HepG2 (cell line): ENCODE results near the gene DNAJC28. TPM values are rescaled to one million over a fixed set of nuclear protein-coding genes. Genes with fewer than 3 reads are reported as not detected.

Source experiments
- ARNT2 ChIP-seq: sonication (generic); formaldehyde crosslinking; IDR thresholded peaks from 2 replicates; pipeline ENCODE4 v1.8.0; 2022; ENCODE audit warnings: mild to moderate bottlenecking, low read depth, missing genetic modification reagents, moderate library complexity
- BRD4 ChIP-seq: sonication (generic); formaldehyde crosslinking; IDR thresholded peaks from 2 replicates; pipeline ENCODE4 v1.4.0; 2020; ENCODE audit warnings: missing genetic modification reagents
- ELF1 ChIP-seq: sonication (generic); formaldehyde crosslinking; IDR thresholded peaks from 2 replicates; pipeline ENCODE4 v1.4.0; 2020; ENCODE audit warnings: missing genetic modification reagents
- ELF3 ChIP-seq: IDR thresholded peaks from 2 replicates; pipeline ENCODE4 v1.6.1; 2016; ENCODE audit warnings: missing genetic modification reagents, missing compliant biosample characterization
- FLYWCH1 ChIP-seq: sonication (generic); formaldehyde crosslinking; IDR thresholded peaks from 2 replicates; pipeline ENCODE4 v1.8.1; 2023; ENCODE audit warnings: mild to moderate bottlenecking, missing genetic modification reagents
- FOXP4 ChIP-seq: sonication (generic); formaldehyde crosslinking; IDR thresholded peaks from 2 replicates; pipeline ENCODE4 v1.4.0; 2020; ENCODE audit warnings: missing genetic modification reagents
- FUBP1 ChIP-seq: sonication (generic); formaldehyde crosslinking; IDR thresholded peaks from 2 replicates; pipeline ENCODE4 v1.5.1; 2020; ENCODE audit warnings: missing genetic modification reagents, mild to moderate bottlenecking, borderline replicate concordance
- JDP2 ChIP-seq: sonication (generic); formaldehyde crosslinking; IDR thresholded peaks from 2 replicates; pipeline ENCODE4 v1.8.1; 2022; ENCODE audit warnings: missing genetic modification reagents, borderline replicate concordance
- MTA1 ChIP-seq: sonication (generic); formaldehyde crosslinking; IDR thresholded peaks from 2 replicates; pipeline ENCODE4 v1.4.0; 2020; ENCODE audit warnings: missing genetic modification reagents, mild to moderate bottlenecking, borderline replicate concordance
- NCOA2 ChIP-seq: sonication (generic); formaldehyde crosslinking; IDR thresholded peaks from 2 replicates; pipeline ENCODE4 v1.8.0; 2022; ENCODE audit warnings: inconsistent platforms
- NCOR1 ChIP-seq: fragments of 200-600 bp; sonication (generic); IDR thresholded peaks from 2 replicates; pipeline ENCODE4 v1.7.0; 2017; ENCODE audit warnings: antibody characterized with exemption, low read length, borderline replicate concordance
- PAF1 ChIP-seq: IDR thresholded peaks from 2 replicates; pipeline ENCODE4 v1.6.1; 2016; ENCODE audit warnings: missing genetic modification reagents, missing compliant biosample characterization
- PHF5A ChIP-seq: IDR thresholded peaks from one replicate; pipeline ENCODE4 v1.6.1; 2018; ENCODE audit warnings: low read depth, missing genetic modification reagents; ENCODE audit not compliant: unreplicated experiment
- RFX1 ChIP-seq: fragments of 450-650 bp; IDR thresholded peaks from 2 replicates; pipeline ENCODE4 v1.6.1; 2017
- RXRB ChIP-seq: IDR thresholded peaks from 2 replicates; pipeline ENCODE4 v1.6.1; 2016; ENCODE audit warnings: borderline replicate concordance, missing genetic modification reagents, missing compliant biosample characterization
- SRSF4 ChIP-seq: fragments of 200-400 bp; formaldehyde crosslinking; IDR thresholded peaks from one replicate; pipeline ENCODE4 v1.6.1; 2018; ENCODE audit warnings: mild to moderate bottlenecking, low read depth, low read length, moderate library complexity; ENCODE audit not compliant: poor library complexity, severe bottlenecking
- ZBTB7B ChIP-seq: sonication (generic); formaldehyde crosslinking; IDR thresholded peaks from 2 replicates; pipeline ENCODE4 v1.4.0; 2020; ENCODE audit warnings: missing genetic modification reagents
- ZC3H13 ChIP-seq: sonication (generic); formaldehyde crosslinking; IDR thresholded peaks from 2 replicates; pipeline ENCODE4 v1.8.1; 2023; ENCODE audit warnings: mild to moderate bottlenecking, missing genetic modification reagents, moderate library complexity
- ZNF329 ChIP-seq: sonication (generic); formaldehyde crosslinking; IDR thresholded peaks from 2 replicates; pipeline ENCODE4 v1.9.0; 2021; ENCODE audit warnings: low read depth, mild to moderate bottlenecking, missing genetic modification reagents
- ZNF383 ChIP-seq: sonication (generic); formaldehyde crosslinking; IDR thresholded peaks from 2 replicates; pipeline ENCODE4 v1.4.0; 2020; ENCODE audit warnings: missing genetic modification reagents, mild to moderate bottlenecking, borderline replicate concordance
- ZNF441 ChIP-seq: sonication (generic); formaldehyde crosslinking; IDR thresholded peaks from 2 replicates; pipeline ENCODE4 v1.7.0; 2021; ENCODE audit warnings: missing genetic modification reagents, borderline replicate concordance
- ZNF572 ChIP-seq: sonication (generic); formaldehyde crosslinking; IDR thresholded peaks from 2 replicates; pipeline ENCODE4 v1.5.1; 2020; ENCODE audit warnings: mild to moderate bottlenecking, missing genetic modification reagents
- ZNF749 ChIP-seq: sonication (generic); formaldehyde crosslinking; IDR thresholded peaks from 2 replicates; pipeline ENCODE4 v1.8.0; 2022; ENCODE audit warnings: mild to moderate bottlenecking, missing genetic modification reagents, moderate library complexity, borderline replicate concordance
- ZNF761 ChIP-seq: sonication (generic); formaldehyde crosslinking; conservative IDR thresholded peaks from 2 replicates; pipeline ENCODE4 v1.4.0; 2020; ENCODE audit warnings: mild to moderate bottlenecking, missing genetic modification reagents
- ZZZ3 ChIP-seq: sonication (generic); formaldehyde crosslinking; IDR thresholded peaks from 2 replicates; pipeline ENCODE4 v1.4.0; 2020; ENCODE audit warnings: missing genetic modification reagents, mild to moderate bottlenecking, borderline replicate concordance
- polyA plus RNA-seq, 8 experiments: library from polyadenylated mRNA; depleted of rRNA in 3 of 8; stranded (reverse) in 7 of 8; unstranded in 1 of 8; fragments of >200 nt; fragmentation: Illumina TruSeq in 4 of 8; extraction: Trizol in 4 of 8; gene quantifications; 2 replicates each; pipeline versions ENCODE4 v1.2.1 to v1.2.3, GENCODE V29; 2011 to 2016; ENCODE audit warnings: low read depth in 4 of 8, missing spikeins in 1 of 8, mixed read lengths in 1 of 8; ENCODE audit not compliant: insufficient read depth in 1 of 8
- total RNA-seq, 5 experiments: library from RNA; depleted of rRNA; stranded (reverse); fragments of >200 nt; fragmentation: Illumina TruSeq; extraction: Trizol; gene quantifications; 2 replicates each; pipeline ENCODE4 v1.2.3, GENCODE V29; 2016; ENCODE audit warnings: low read depth in 1 of 5
- TF ChIP-seq, protein P1 (sequence below): sonication (generic); formaldehyde crosslinking; IDR thresholded peaks from 2 replicates; pipeline ENCODE4 v1.5.1; 2020; ENCODE audit warnings: missing genetic modification reagents, mild to moderate bottlenecking, borderline replicate concordance

Gene DNAJC28
- total and polyA plus RNA-seq, 2 of the 13 experiments (the other 11 are each of a cell fraction or from before 2014, with no cell fraction given): 1.5 to 3.3 TPM

- TF ChIP-seq ZNF572 (no peak), ZC3H13 (CRISPR knock-in tag) (peak; percentile 22; the same call in 1 of the 2 replicates), PAF1 (CRISPR knock-in tag) (no peak), ZNF383 (CRISPR knock-in tag) (no peak), PHF5A (CRISPR knock-in tag) (no peak), ARNT2 (CRISPR knock-in tag) (peak; percentile 52; the same call in 1 of the 2 replicates), FOXP4 (no peak), ELF3 (CRISPR knock-in tag) (0 out of 2 replicates have a peak, but pooled peaks have one; percentile 3), RFX1 (no peak), BRD4 (CRISPR knock-in tag) (no peak), SRSF4 (no peak), ELF1 (CRISPR knock-in tag) (no peak), NCOA2 (CRISPR knock-in tag) (no peak; the same call in 1 of the 2 replicates), NCOR1 (no peak), ZZZ3 (no peak), FUBP1 (CRISPR knock-in tag) (no peak), JDP2 (CRISPR knock-in tag) (no peak), RXRB (CRISPR knock-in tag) (no peak), ZNF441 (CRISPR knock-in tag) (no peak), ZNF761 (CRISPR knock-in tag) (no peak), FLYWCH1 (peak; percentile 62; the same call in 1 of the 2 replicates), ZNF329 (CRISPR knock-in tag) (no peak), ZNF749 (CRISPR knock-in tag) (no peak), MTA1 (peak; percentile 58; the same call in 1 of the 2 replicates), ZBTB7B (CRISPR knock-in tag) (no peak; the same call in 1 of the 2 replicates)
- TF ChIP-seq, protein P1, sequence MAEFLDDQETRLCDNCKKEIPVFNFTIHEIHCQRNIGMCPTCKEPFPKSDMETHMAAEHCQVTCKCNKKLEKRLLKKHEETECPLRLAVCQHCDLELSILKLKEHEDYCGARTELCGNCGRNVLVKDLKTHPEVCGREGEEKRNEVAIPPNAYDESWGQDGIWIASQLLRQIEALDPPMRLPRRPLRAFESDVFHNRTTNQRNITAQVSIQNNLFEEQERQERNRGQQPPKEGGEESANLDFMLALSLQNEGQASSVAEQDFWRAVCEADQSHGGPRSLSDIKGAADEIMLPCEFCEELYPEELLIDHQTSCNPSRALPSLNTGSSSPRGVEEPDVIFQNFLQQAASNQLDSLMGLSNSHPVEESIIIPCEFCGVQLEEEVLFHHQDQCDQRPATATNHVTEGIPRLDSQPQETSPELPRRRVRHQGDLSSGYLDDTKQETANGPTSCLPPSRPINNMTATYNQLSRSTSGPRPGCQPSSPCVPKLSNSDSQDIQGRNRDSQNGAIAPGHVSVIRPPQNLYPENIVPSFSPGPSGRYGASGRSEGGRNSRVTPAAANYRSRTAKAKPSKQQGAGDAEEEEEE (CRISPR knock-in tag): no peak
Observed at GRCh38 chr21:33478935-33479678, 12.4 kb downstream of the DNAJC28 start (continued).
